SK-N-MC (cell line): Measurements from ENCODE around the gene FBXL22.

Source experiments
- EZH2 ChIP-seq: fragments of 200-600 bp; sonication (generic); IDR thresholded peaks from one replicate; pipeline ENCODE4 v1.6.1; 2017; ENCODE audit warnings: antibody characterized with exemption
- FOXP2 ChIP-seq: optimal IDR thresholded peaks from 2 replicates; pipeline ENCODE3; 2011; ENCODE audit warnings: mild to moderate bottlenecking, moderate library complexity; ENCODE audit not compliant: insufficient read depth; ENCODE audit errors: extremely low read length, control extremely low read depth
- POLR2AphosphoS5 ChIP-seq: IDR thresholded peaks from 2 replicates; pipeline ENCODE4 v1.6.1; 2012; ENCODE audit warnings: mild to moderate bottlenecking, low read depth, low read length, borderline replicate concordance

DNA sequence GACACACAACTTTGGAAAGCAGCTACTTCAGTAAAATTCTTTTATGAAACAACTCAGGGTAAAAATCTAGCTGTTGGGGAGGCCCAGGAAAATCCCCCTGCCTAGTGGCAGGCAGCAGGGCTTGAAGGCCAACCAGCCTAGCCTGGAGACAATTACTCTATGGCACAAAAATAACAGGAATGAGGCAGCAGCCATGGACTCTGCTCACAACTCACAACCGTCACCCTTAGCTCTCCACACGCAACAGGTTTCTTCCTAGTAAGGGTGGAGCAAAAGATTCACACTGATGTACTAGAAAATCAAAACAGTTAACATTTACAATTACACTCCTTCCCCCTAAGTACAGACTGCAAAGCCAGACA is 530 bp upstream of the FBXL22 start:
- no peak for TF ChIP-seq EZH2
- TF ChIP-seq POLR2AphosphoS5 = no peak
- TF ChIP-seq FOXP2 = no peak
